GM18519 (cell line): ENCODE measurements around the gene FAM174B.

ENCODE experiments used
- ATAC-seq: cut with Tn5 transposase; IDR thresholded peaks from one replicate; pipeline ENCODE4 v1.9.1; 2021; ENCODE audit warnings: mild to moderate bottlenecking, moderate library complexity; ENCODE audit not compliant: unreplicated experiment, low FRiP score

FAM174B gene

DNA sequence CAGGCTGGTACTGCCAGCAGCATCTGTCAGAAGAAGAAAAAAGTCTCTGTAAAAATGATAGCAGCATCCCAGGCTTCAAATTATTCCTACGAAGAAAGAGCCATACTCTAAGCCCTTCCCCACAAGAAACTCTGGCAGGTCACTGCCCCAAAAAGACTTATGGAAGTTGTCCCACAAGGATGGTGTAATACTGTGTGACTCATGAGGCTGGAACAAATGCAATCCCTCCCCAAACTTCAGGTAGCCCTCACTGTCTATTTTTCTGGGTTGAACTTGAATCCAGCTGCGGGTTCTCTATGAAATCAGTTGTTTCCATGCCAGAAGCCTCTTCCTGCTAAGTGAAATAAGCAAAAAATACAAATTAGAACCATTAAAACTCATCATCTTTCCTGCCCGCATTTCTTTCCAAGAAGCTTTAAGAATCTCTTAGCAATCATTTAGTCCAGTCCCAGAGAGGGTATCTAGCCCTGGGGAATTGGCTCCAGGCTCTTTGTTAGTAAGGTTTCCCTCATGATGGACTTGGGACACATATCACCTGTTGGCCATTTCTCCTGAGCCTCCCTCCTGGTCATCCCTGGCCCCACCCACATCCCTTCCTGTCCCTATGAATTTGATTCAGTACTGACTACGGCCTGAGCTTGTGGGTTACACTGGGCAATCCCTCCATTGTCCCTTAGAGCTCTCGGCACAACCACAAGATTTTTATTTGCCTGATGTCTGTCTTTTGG is 51.7 kb downstream of the FAM174B start:
- ATAC-seq, result no peak

GRCh38 chr15:92603278-92603677 is 52.3 kb downstream of the FAM174B start:
- no peak for ATAC-seq

DNA sequence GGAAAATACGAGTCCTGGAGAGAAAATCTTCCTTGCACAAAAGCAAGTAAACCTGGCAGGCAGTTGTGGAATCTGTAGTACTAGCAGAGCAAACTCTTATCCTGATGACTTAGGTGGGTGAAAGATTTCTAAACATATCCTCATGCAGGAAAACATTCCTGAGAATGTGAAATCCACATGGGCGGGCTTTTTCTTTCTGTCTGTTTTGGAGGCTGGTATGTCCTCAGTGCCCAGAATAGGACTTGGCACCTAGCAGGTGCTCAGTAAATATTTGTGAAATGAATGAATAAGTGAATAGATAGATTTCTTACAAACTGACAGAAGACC is 53.3 kb downstream of the FAM174B start:
- no peak for ATAC-seq

- ATAC-seq, result no peak
Observed at GRCh38 chr15:92601592-92602266, 53.8 kb downstream of the FAM174B start.

- ATAC-seq, result no peak
Observed at GRCh38 chr15:92600856-92601255, 54.7 kb downstream of the FAM174B start.

GRCh38 chr15:92599394-92599970 is 56.1 kb downstream of the FAM174B start:
- ATAC-seq, result no peak

DNA sequence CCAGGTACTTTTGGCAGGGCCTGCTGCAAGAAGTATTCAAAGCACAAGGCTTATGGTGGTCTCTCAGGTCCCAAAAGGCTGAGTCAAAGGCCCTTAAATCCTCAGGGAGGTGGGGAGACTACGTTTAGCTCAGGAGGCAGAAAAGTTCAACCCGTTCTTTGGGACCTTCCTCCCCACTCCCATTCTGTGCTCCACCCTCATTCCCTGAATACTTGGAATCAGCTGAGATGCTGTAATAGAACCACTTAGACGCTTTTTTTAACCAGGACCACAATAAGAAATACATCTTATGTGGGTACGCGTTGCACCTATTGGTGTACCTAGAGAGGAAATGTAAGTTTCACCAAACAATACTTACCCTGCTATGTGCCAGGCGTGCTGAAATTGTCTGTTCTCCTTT is 58.0 kb downstream of the FAM174B start:
- ATAC-seq, result no peak

- no peak for ATAC-seq
Observed at GRCh38 chr15:92596623-92597022, 59.0 kb downstream of the FAM174B start.

- no peak for ATAC-seq
Observed at GRCh38 chr15:92595506-92596381, 59.8 kb downstream of the FAM174B start.

DNA sequence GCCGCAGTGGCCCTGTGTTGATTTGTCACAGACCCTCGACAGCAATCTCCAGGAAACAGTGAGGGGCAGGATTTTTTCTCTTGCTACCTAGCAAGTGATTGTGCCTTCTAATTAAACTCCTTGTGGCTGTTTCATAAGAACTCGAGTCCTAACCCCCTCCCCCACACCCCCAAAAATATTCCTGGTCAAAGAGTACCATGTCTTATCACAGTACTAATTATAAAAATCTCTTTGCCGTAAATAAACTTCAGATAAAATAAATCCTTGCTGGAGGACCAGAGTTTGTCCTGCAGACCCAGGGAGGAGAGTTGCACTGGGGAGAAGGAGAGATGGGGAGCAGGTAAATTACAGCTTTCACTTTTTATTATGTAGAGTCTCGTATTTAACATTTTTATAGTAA is 64.3 kb downstream of the FAM174B start:
- no peak for ATAC-seq

- no peak for ATAC-seq
Observed at GRCh38 chr15:92586966-92587365, 68.6 kb downstream of the FAM174B start.

DNA sequence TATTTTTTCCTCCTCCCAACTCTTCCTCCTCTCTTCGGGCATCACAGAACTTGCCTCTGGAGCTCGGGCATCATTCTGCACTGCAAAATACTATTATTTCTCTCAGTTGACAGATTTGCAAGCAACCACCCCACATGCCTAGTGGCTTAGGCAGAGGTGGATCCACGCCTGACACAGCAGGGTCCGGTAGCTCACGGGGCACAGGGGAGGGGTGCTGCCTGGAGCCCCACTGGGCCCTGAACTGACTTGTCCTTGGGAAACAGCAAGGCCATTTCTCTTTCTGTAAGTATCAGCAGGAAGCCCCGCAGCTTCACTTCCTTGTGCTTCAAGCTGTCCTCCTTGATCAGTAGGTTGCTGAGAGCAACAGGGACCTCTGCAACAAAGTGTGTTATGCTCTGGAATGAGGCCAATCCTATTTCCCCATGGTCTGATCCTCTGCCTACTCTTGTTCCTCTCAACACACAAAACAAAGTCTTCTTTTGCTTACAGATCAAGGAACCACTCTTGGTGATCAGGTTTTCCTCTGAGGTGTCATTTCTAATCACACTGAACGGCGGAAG is 69.1 kb downstream of the FAM174B start:
- ATAC-seq, result no peak

DNA sequence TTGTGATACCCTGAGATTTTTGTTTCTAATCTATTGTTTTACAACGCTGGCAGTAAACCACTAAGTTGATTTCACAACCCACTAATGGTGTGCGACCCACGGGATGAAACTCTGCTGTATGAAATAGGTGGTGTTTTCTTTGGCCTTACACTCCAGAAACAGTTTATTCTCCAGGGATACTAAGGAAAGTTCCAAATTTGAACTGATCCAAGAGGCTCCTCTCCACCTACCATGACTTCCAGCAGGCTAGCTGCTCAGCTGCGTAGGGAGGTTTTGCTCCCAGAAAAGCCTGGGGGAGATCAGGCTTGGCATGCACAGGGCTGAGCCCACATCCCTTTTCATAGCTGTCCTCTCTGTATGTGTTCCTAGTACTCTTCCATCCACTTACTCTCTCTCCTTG is 71.5 kb downstream of the FAM174B start:
- ATAC-seq, result no peak

- no peak for ATAC-seq
Observed at GRCh38 chr15:92583096-92584034, 72.2 kb downstream of the FAM174B start.

- ATAC-seq, result no peak
Observed at GRCh38 chr15:92582206-92582605, 73.4 kb downstream of the FAM174B start.

- no peak for ATAC-seq
Observed at GRCh38 chr15:92580933-92581445, 74.6 kb downstream of the FAM174B start.

DNA sequence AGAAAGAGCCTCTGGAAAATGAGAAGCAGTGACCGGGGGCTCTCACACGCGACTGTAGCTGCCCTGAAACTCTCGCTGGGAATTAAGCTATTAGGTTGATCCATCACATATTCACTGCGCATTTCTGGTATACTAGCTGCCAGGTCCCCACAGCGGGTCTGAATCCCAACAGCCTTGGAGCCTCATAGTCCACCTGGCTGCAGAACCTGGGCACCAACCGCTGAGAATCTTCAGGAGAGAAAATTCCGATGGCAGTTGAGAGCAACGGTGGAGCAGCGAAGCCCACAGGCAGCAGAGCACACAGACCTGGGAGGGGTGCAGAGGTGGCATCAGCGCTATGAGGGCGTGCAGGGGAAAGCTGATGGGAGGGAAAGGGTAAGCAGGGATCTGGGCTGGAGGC is 75.1 kb downstream of the FAM174B start:
- no peak for ATAC-seq

DNA sequence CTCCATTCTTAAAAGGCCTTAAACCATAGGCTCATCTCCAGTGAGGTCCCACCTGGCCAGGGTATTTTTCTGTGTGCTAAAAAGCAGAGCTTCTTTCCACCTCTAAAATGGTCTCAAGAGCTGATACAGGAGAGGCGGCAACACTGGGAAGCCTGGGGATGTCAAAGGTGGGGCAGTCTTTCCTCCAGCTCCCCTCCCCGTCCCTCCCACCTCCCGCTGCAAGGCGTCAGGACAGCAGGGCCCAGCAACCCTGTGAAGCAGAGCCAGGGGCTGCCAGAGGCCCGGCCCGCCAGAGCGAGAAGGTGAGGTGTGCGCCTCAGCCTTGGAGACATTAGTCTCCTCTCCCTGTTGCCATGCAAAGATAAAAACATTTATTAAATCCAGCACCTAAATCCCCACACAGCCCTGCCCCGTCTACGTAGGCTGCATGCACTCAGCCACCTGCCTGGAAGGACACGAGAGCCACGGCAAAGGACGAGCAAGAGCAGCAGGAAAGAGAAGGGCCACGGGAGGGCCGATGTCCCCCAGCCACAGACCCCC is 75.6 kb downstream of the FAM174B start:
- no peak for ATAC-seq

DNA sequence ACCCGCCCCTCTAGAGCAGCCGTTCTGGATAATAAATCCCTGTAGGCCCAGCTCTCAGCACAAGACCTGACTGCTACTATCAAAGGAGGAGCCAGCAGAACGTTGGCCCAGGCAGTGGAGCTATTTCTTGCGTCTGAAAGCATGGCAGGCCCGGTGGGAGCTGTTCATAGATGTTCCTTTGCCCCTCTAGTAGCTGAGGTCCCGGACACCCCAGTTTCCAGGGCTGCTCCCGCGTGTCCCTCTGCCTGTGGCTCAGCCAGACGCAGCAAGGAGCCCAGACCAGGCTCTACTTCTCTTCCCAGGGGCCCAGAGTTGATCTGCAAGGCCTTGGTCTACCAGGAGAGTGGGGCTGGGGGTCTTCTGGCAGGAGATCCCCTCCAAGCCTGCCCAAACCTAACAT is 76.1 kb downstream of the FAM174B start:
- no peak for ATAC-seq
